ENCODE data around the gene ACAD9. TPM values are rescaled to one million over a fixed set of nuclear protein-coding genes. Genes with fewer than 3 reads are reported as not detected.

Gene ACAD9
- total and polyA plus RNA-seq, 2 of the 13 experiments (the other 11 are each of a cell fraction or from before 2014, with no cell fraction given), result 15.3 to 38.2 TPM

- TF ChIP-seq ATF1 (CRISPR knock-in tag; IDR thresholded peaks at IDR 0.05) (no peak), ZNF503 (CRISPR knock-in tag; IDR thresholded peaks at IDR 0.05) (no peak), SOX6 (IDR thresholded peaks at IDR 0.05) (no peak), SOX6 (CRISPR knock-in tag; IDR thresholded peaks at IDR 0.05) (peak; percentile 84), HMGXB3 (CRISPR knock-in tag; IDR thresholded peaks at IDR 0.05; ENCODE audit: borderline replicate concordance) (no peak), ZNF572 (CRISPR knock-in tag; IDR thresholded peaks at IDR 0.05) (no peak), ZNF558 (CRISPR knock-in tag; IDR thresholded peaks at IDR 0.05; ENCODE audit: borderline replicate concordance) (no peak), ISL2 (CRISPR knock-in tag; IDR thresholded peaks at IDR 0.05) (no peak), SNRNP70 (IDR thresholded peaks at IDR 0.05; ENCODE audit: low read depth, low read length) (no peak), ZNF30 (CRISPR knock-in tag; IDR thresholded peaks at IDR 0.05) (no peak), ZNF576 (CRISPR knock-in tag; IDR thresholded peaks at IDR 0.05) (no peak), HDAC2 (CRISPR knock-in tag; IDR thresholded peaks at IDR 0.05) (peak; percentile 68), ZNF605 (CRISPR knock-in tag; IDR thresholded peaks at IDR 0.05) (no peak), ZFP41 (CRISPR knock-in tag; IDR thresholded peaks at IDR 0.05; ENCODE audit: borderline replicate concordance) (no peak), FOXK1 (CRISPR knock-in tag; IDR thresholded peaks at IDR 0.05; ENCODE audit: borderline replicate concordance, low read depth) (no peak), AGO2 (optimal IDR thresholded peaks at IDR 0.05; ENCODE audit: low read depth, low read length) (no peak), FUBP1 (CRISPR knock-in tag; IDR thresholded peaks at IDR 0.05; ENCODE audit: borderline replicate concordance) (no peak), ZSCAN30 (CRISPR knock-in tag; IDR thresholded peaks at IDR 0.05) (no peak), TP53 (CRISPR knock-in tag; conservative IDR thresholded peaks at IDR 0.05) (no peak), XRCC5 (optimal IDR thresholded peaks at IDR 0.05; ENCODE audit: low read length) (peak; percentile 88), ZFAT (CRISPR knock-in tag; conservative IDR thresholded peaks at IDR 0.05) (no peak)
Observed at GRCh38 chr3:128942161-128942952, 62.9 kb downstream of the ACAD9 start (continued).

Data from HepG2 (cell line).